DND-41 (cell line): Measurements from ENCODE around the gene WNT10A.

Experiments used
- ATAC-seq: fragments of 200-7000 bp; cut with Tn5 transposase; 3 replicates; pipeline ENCODE4 v1.9.1; 2021; ENCODE audit warnings: low read depth; ENCODE audit not compliant: insufficient read depth
- DNase-seq: peaks from one replicate; pipeline ENCODE4 v3.0.0-alpha.2; 2020
- H2AFZ ChIP-seq: 2 replicates; pipeline ENCODE4 v1.6.0; 2012; ENCODE audit warnings: low read depth, low read length
- H3K27ac ChIP-seq: 2 replicates; pipeline ENCODE4 v1.5.1; 2012; ENCODE audit warnings: low read length, inconsistent platforms
- H3K27me3 ChIP-seq: fragments of 200-600 bp; sonication (generic); 2 replicates; pipeline ENCODE4 v1.6.0; 2012; ENCODE audit warnings: low read length, mild to moderate bottlenecking, inconsistent platforms; ENCODE audit not compliant: insufficient read depth, poor library complexity
- H3K36me3 ChIP-seq: 2 replicates; pipeline ENCODE4 v1.5.1; 2012; ENCODE audit warnings: low read length, inconsistent platforms; ENCODE audit not compliant: insufficient read depth
- H3K4me1 ChIP-seq: 2 replicates; pipeline ENCODE4 v1.5.1; 2012; ENCODE audit warnings: mild to moderate bottlenecking, low read length; ENCODE audit not compliant: insufficient read depth
- H3K4me2 ChIP-seq: 2 replicates; pipeline ENCODE4 v1.6.0; 2012; ENCODE audit warnings: mild to moderate bottlenecking, moderate library complexity, low read length, inconsistent platforms; ENCODE audit not compliant: insufficient read depth
- H3K4me3 ChIP-seq, 2 experiments: fragments of 200-600 bp in 1 of 2; shearing (Covaris generic) in 1 of 2; 2 replicates each; pipeline ENCODE4 v1.5.1; 2012 to 2016; ENCODE audit warnings: inconsistent platforms in 2 of 2, low read length in 2 of 2, mild to moderate bottlenecking in 2 of 2, low read depth in 1 of 2, moderate library complexity in 1 of 2
- H3K79me2 ChIP-seq: 2 replicates; pipeline ENCODE4 v1.6.0; 2012; ENCODE audit warnings: low read length, inconsistent platforms; ENCODE audit not compliant: insufficient read depth
- H3K9ac ChIP-seq: 2 replicates; pipeline ENCODE4 v1.6.0; 2012; ENCODE audit warnings: low read depth, mild to moderate bottlenecking, inconsistent platforms, low read length, moderate library complexity
- H3K9me3 ChIP-seq: 2 replicates; pipeline ENCODE4 v1.5.1; 2012; ENCODE audit warnings: low read length, moderate library complexity, mild to moderate bottlenecking, inconsistent platforms; ENCODE audit not compliant: insufficient read depth, severe bottlenecking
- H4K20me1 ChIP-seq: 2 replicates; pipeline ENCODE4 v1.6.0; 2012; ENCODE audit warnings: low read length; ENCODE audit not compliant: insufficient read depth
- CTCF ChIP-seq: IDR thresholded peaks from 2 replicates; pipeline ENCODE4 v1.5.1; 2012; ENCODE audit warnings: borderline replicate concordance, low read length, moderate library complexity, mild to moderate bottlenecking; ENCODE audit not compliant: poor library complexity, severe bottlenecking; ENCODE audit errors: extremely low read depth
- EZH2 ChIP-seq: IDR thresholded peaks from 3 replicates; pipeline ENCODE4 v1.6.1; 2012; ENCODE audit warnings: borderline replicate concordance, low read depth, mild to moderate bottlenecking, moderate library complexity, low read length, inconsistent platforms; ENCODE audit not compliant: severe bottlenecking

WNT10A gene

DNA sequence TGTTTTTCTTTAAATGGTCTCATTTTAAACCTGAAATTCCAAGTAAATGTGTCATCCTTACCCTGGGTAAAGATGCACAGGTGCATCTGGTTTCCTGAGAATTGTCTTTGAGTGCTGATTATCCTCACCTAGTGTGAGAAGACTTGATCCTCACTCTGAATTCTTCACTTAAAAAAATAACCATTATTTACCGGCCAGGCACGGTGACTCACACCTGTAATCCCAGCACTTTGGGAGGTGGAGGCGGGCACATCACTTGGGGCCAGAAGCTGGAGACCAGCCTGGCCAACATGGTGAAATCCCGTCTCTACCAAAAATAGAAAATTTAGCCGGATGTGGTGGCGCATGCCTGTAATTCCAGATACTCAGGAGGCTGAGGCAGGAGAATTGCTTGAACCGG, 30.9 kb upstream of the WNT10A start:
- Histone ChIP-seq H4K20me1 (peaks cover 2% of the 10 kb centered on the region; the same call in 1 of the 2 replicates), H3K27ac (no peak overlapping the region), H3K9me3 (no peaks in the 10 kb centered on the region), H3K4me3 (no peak overlapping the region), H3K4me1 (no peaks in the 10 kb centered on the region), H3K9ac (no peak overlapping the region), H3K36me3 (no peaks in the 10 kb centered on the region), H2AFZ (no peak overlapping the region), H3K4me2 (no peak overlapping the region), H3K27me3 (peaks cover 6% of the 10 kb centered on the region), H3K79me2 (no peaks in the 10 kb centered on the region)
- no peak for TF ChIP-seq EZH2
- no peak for TF ChIP-seq CTCF
- DNase-seq (no peak), ATAC-seq (no peak)

DNA sequence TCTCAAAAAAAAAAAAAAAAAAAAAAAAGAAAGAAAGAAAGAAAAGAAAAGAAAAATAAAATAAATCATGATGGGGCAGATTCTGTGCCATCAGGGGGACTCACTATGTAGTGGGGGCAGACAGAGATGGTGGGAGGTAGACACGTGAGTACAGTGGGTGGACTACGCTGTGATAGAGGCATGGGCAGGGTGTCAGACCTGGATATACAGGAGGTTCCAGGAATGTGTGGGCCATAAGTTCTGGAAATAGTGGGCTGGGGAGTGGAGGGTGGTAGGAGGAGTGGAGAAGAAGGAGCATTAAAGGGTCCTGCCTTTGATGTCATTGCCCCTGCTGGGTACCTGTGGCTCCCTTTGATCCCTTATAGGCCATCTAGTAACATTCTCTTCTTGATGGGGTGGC, 29.9 kb upstream of the WNT10A start:
- Histone ChIP-seq H3K79me2 (no peaks in the 10 kb centered on the region), H3K27me3 (peaks cover 14% of the 10 kb centered on the region), H3K4me2 (no peak overlapping the region), H3K27ac (no peak overlapping the region), H4K20me1 (peaks cover 2% of the 10 kb centered on the region; the same call in 1 of the 2 replicates), H3K36me3 (no peaks in the 10 kb centered on the region), H2AFZ (no peak overlapping the region), H3K4me1 (peaks cover 4% of the 10 kb centered on the region), H3K4me3 (no peak overlapping the region), H3K9me3 (no peaks in the 10 kb centered on the region), H3K9ac (no peak overlapping the region)
- ATAC-seq (no peak), DNase-seq (no peak)
- TF ChIP-seq EZH2 (no peak), CTCF (no peak)

GRCh38 chr2:218851286-218851685, 29.4 kb upstream of the WNT10A start:
- TF ChIP-seq EZH2 (no peak), CTCF (no peak)
- H3K4me2 ChIP-seq: no peak overlapping the region
- no peaks in the 10 kb centered on the region for H3K79me2 ChIP-seq
- no peak overlapping the region for H2AFZ ChIP-seq
- no peak overlapping the region for H3K27ac ChIP-seq
- H3K4me3 ChIP-seq: no peak overlapping the region
- no peak for ATAC-seq
- H3K4me1 ChIP-seq: peaks cover 9% of the 10 kb centered on the region
- H3K9ac ChIP-seq: no peak overlapping the region
- no peak for DNase-seq
- H3K27me3 ChIP-seq: peaks cover 17% of the 10 kb centered on the region
- H4K20me1 ChIP-seq: peaks cover 2% of the 10 kb centered on the region; the same call in 1 of the 2 replicates
- H3K9me3 ChIP-seq: no peaks in the 10 kb centered on the region
- H3K36me3 ChIP-seq: no peaks in the 10 kb centered on the region
